ENCODE data around the gene SLC44A5. TPM values are rescaled to one million over a fixed set of nuclear protein-coding genes. Genes with fewer than 3 reads are reported as not detected.
"Not testable (repeated sequence)": the region's sequence is repeated elsewhere in the genome, so short reads cannot be mapped to it uniquely, and the experiment has no call there.

The SLC44A5 gene
- polyA plus RNA-seq, 3 donors, result 0.04 to 0.25 TPM; not detected in 1

- H3K27ac ChIP-seq (ENCODE audit: low read depth, low read length), result no peak overlapping the region
- 76 to 89% (median 87%) methylated on average over 3 of the region's 3 CpGs for WGBS, 3 donors
These were observed 16.6 kb downstream of the SLC44A5 start for GRCh38 chr1:75594327-75594726.

- WGBS, 3 donors, result 67 to 72% (median 69%) methylated on average over 3 of the region's 3 CpGs
- H3K27ac ChIP-seq (ENCODE audit: low read depth, low read length), result not testable (repeated sequence)
These were observed 17.5 kb downstream of the SLC44A5 start for GRCh38 chr1:75593457-75593856.

- H3K27ac ChIP-seq (ENCODE audit: low read depth, low read length), result no peak overlapping the region
- WGBS, 3 donors, result 65 to 70% (median 66%) methylated on average over 4 of the region's 4 CpGs
These were observed 21.3 kb downstream of the SLC44A5 start for GRCh38 chr1:75589637-75590036.

- WGBS, 3 donors, result 34 to 71% (median 65%) methylated on average over 4 of the region's 4 CpGs
- H3K27ac ChIP-seq (ENCODE audit: low read depth, low read length), result no peak overlapping the region
These were observed 22.0 kb downstream of the SLC44A5 start for GRCh38 chr1:75588779-75589475.

GRCh38 chr1:75587692-75588091 is 23.2 kb downstream of the SLC44A5 start:
- WGBS, 3 donors, result 27 to 60% (median 29%) methylated on average over 3 of the region's 3 CpGs
- no peak overlapping the region for H3K27ac ChIP-seq (ENCODE audit: low read depth, low read length)

GRCh38 chr1:75583282-75583681 is 27.6 kb downstream of the SLC44A5 start:
- WGBS, 3 donors, result 38 to 60% (median 53%) methylated on average over 2 of the region's 2 CpGs
- no peak overlapping the region for H3K27ac ChIP-seq (ENCODE audit: low read depth, low read length)

- WGBS, 3 donors, result 74 to 75% (median 75%) methylated on average over 1 of the region's 1 CpG
- H3K27ac ChIP-seq (ENCODE audit: low read depth, low read length), result no peak overlapping the region
These were observed 28.1 kb downstream of the SLC44A5 start for GRCh38 chr1:75582725-75583261.

- WGBS, 3 donors, result 35 to 42% (median 38%) methylated on average over 2 of the region's 2 CpGs
- no peak overlapping the region for H3K27ac ChIP-seq (ENCODE audit: low read depth, low read length)
These were observed 31.9 kb downstream of the SLC44A5 start for GRCh38 chr1:75579046-75579445.

- WGBS, 3 donors, result 65 to 76% (median 69%) methylated on average over 3 of the region's 3 CpGs
These were observed 35.1 kb downstream of the SLC44A5 start for GRCh38 chr1:75575837-75576236.

GRCh38 chr1:75567191-75567590 is 43.7 kb downstream of the SLC44A5 start:
- 58 to 61% (median 61%) methylated on average over 1 of the region's 1 CpG for WGBS, 3 donors
- H3K27ac ChIP-seq (ENCODE audit: low read depth, low read length), result no peak overlapping the region

More at GRCh38 chr1:75575837-75576236, 35.1 kb downstream of the SLC44A5 start:
- H3K27ac ChIP-seq (ENCODE audit: low read depth, low read length), result no peak overlapping the region

GRCh38 chr1:75559800-75560199 is 51.1 kb downstream of the SLC44A5 start:
- no peak overlapping the region for H3K27ac ChIP-seq (ENCODE audit: low read depth, low read length)

- H3K27ac ChIP-seq (ENCODE audit: low read depth, low read length), result no peak overlapping the region
- 26 to 59% (median 55%) methylated on average over 2 of the region's 2 CpGs for WGBS, 3 donors
These were observed 51.8 kb downstream of the SLC44A5 start for GRCh38 chr1:75559136-75559535.

GRCh38 chr1:75554870-75555269 is 56.0 kb downstream of the SLC44A5 start:
- 83 to 94% (median 86%) methylated on average over 1 of the region's 1 CpG for WGBS, 3 donors
- no peak overlapping the region for H3K27ac ChIP-seq (ENCODE audit: low read depth, low read length)

GRCh38 chr1:75554181-75554580 is 56.7 kb downstream of the SLC44A5 start:
- no peak overlapping the region for H3K27ac ChIP-seq (ENCODE audit: low read depth, low read length)
- 83 to 91% (median 86%) methylated on average over 2 of the region's 2 CpGs for WGBS, 3 donors

GRCh38 chr1:75550559-75550958 is 60.4 kb downstream of the SLC44A5 start:
- H3K27ac ChIP-seq (ENCODE audit: low read depth, low read length), result no peak overlapping the region

- no peak overlapping the region for H3K27ac ChIP-seq (ENCODE audit: low read depth, low read length)
- 78 to 86% (median 81%) methylated on average over 3 of the region's 3 CpGs for WGBS, 3 donors
These were observed 62.0 kb downstream of the SLC44A5 start for GRCh38 chr1:75548721-75549480.

GRCh38 chr1:75543705-75544104 is 67.2 kb downstream of the SLC44A5 start:
- H3K27ac ChIP-seq (ENCODE audit: low read depth, low read length), result no peak overlapping the region

GRCh38 chr1:75542818-75543570 is 67.9 kb downstream of the SLC44A5 start:
- no peak overlapping the region for H3K27ac ChIP-seq (ENCODE audit: low read depth, low read length)
- 83 to 90% (median 84%) methylated on average over 5 of the region's 5 CpGs for WGBS, 3 donors

Data from adipose tissue (tissue), 3 donors.